ENCODE data around the gene RNF31. TPM values are rescaled to one million over a fixed set of nuclear protein-coding genes. Genes with fewer than 3 reads are reported as not detected.
A peak's percentile ranks its signal among the peaks of the same experiment; 100 is the strongest.

The RNF31 gene
- total RNA-seq, 1 donor from 2014 or later, result 80.4 TPM

DNA sequence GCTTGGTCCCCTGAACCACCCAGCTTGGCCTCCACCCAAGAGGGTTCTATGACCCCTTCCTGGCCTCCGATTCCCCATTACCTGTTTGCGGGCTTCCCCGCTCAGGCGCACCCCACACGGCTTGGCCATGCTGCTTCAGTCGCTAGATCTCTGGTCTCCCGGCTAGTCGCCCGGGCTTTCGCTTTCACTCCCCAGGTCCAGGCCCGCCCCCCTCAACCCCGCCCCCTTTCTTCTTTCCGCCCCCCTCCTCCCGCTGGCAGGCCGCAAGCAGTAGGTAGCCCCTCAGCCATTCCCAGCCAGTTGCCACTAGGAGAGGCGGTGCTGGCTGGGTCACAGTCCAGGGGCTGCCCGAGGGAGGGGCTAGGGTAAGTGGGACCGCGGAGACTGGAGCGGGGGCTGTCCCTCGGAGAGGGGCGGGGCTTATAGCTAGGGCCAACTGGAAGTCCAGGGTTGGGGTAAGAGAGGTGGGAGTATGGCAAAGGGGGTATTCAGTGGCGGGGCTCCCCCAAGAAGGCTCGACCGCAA lies 783 bp upstream of the RNF31 start, which contains the start of gene PSME2:
PSME2 (minus strand) TSS at position 158 of the 525 bp plus-strand sequence; CDS start at position 129, 29 bp downstream.
- peak; percentile 90 for DNase-seq (ENCODE audit: low spot score)
- Mint-ChIP-seq H3K36me3 (ENCODE audit: low read depth) (peaks cover 80% of the 10 kb centered on the region), H3K27ac (peak within 1 kb of the TSS; percentile 100), H3K9me3 (no peaks in the 10 kb centered on the region), H3K4me1 (ENCODE audit: low read depth) (peaks cover 47% of the 10 kb centered on the region), H3K27me3 (ENCODE audit: low read depth) (no peaks in the 10 kb centered on the region), H3K4me3 (ENCODE audit: low read depth) (peak within 1 kb of the TSS; percentile 100)
- intact Hi-C loops (cut with micrococcal nuclease), result loop anchor here (1.0 to 2.0 kb wide), 2 partner anchors 42 to 86 kb away; partner anchors contain the start of genes GMPR2, IPO4 and NEDD8

DNA sequence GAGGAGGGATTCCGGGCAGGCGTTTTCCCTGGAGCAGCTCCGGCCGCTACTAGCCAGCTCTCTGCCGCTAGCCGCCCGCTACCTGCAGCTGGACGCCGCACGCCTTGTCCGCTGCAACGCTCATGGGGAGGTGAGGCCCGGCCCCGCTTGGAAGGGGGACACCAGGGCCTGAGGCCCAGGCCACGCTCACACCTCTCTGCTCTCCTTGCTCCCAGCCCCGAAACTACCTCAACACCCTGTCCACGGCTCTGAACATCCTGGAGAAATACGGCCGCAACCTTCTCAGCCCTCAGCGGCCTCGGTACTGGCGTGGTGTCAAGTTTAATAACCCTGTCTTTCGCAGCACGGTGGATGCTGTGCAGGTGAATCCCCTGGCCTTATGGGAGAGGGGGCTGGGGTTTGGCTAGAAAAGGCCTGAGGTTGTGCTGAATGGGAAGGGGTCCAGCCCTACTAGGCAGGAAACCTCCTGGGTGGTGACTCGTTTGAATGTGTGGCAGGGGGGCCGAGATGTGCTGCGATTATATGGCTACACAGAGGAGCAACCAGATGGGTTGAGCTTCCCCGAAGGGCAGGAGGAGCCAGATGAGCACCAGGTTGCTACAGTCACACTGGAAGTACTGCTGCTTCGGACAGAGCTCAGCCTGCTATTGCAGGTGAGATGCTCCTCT lies 597 bp downstream of the RNF31 start:
- peaks cover 40% of the 10 kb centered on the region for H3K4me1 Mint-ChIP-seq (ENCODE audit: low read depth)
- no peaks in the 10 kb centered on the region for H3K27me3 Mint-ChIP-seq (ENCODE audit: low read depth)
- no peak for DNase-seq (ENCODE audit: low spot score)
- intact Hi-C loops (cut with micrococcal nuclease), result loop anchor here (1.0 to 2.0 kb wide), 4 partner anchors 12 to 41 kb away; partner anchors contain the start of genes DCAF11, IPO4, IRF9 and NRL
- H3K27ac Mint-ChIP-seq, result peak overlapping the region; percentile 69
- H3K9me3 Mint-ChIP-seq, result no peaks in the 10 kb centered on the region
- peak overlapping the region; percentile 100 for H3K4me3 Mint-ChIP-seq (ENCODE audit: low read depth)
- peaks cover 82% of the 10 kb centered on the region for H3K36me3 Mint-ChIP-seq (ENCODE audit: low read depth)

DNA sequence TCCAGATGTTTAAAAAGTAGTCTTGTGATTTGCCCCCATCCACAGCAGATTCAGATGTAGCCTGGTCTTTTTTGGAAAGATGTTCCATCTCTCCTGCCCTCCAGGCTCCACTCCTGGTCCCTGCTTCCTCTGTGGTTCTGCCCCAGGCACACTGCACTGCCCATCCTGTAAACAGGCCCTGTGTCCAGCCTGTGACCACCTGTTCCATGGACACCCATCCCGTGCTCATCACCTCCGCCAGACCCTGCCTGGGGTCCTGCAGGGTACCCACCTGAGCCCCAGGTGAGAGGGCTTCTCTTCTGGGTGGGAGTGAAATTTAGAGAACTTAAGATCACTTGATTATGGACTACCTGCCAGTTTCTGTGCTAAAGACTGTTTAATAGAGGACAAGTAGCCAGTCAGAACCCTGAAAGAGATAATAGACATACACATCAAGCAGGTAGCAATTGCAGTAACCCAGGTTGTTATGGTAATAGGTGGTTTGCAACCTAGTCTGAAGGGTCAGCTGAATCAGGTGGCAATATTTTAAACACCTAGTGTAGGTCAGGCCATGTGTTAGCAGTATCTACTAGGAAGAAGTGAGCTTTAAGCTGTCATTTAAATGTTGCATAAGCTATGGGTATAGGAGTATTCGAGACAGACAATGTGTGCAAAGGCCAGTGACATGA lies 2.1 kb downstream of the RNF31 start:
- no peaks in the 10 kb centered on the region for H3K27me3 Mint-ChIP-seq (ENCODE audit: low read depth)
- H3K4me1 Mint-ChIP-seq (ENCODE audit: low read depth), result peaks cover 30% of the 10 kb centered on the region
- intact Hi-C loops (cut with micrococcal nuclease), result no loop called here
- no peak overlapping the region for H3K27ac Mint-ChIP-seq
- H3K4me3 Mint-ChIP-seq (ENCODE audit: low read depth), result peak overlapping the region; percentile 100
- H3K9me3 Mint-ChIP-seq, result no peaks in the 10 kb centered on the region
- peaks cover 73% of the 10 kb centered on the region for H3K36me3 Mint-ChIP-seq (ENCODE audit: low read depth)
- DNase-seq (ENCODE audit: low spot score), result no peak

DNA sequence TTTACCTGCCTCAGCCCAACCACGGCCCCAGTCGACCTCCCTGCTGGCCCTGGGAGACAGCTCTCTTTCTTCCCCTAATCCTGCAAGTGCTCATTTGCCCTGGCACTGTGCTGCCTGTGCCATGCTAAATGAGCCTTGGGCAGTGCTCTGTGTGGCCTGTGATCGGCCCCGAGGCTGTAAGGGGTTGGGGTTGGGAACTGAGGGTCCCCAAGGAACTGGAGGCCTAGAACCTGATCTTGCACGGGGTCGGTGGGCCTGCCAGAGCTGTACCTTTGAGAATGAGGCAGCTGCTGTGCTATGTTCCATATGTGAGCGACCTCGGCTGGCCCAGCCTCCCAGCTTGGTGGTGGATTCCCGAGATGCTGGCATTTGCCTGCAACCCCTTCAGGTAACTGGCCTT lies 2.8 kb downstream of the RNF31 start:
- intact Hi-C loops (cut with micrococcal nuclease), result no loop called here
- Mint-ChIP-seq H3K27me3 (ENCODE audit: low read depth) (no peaks in the 10 kb centered on the region), H3K4me3 (ENCODE audit: low read depth) (no peak overlapping the region)

DNA sequence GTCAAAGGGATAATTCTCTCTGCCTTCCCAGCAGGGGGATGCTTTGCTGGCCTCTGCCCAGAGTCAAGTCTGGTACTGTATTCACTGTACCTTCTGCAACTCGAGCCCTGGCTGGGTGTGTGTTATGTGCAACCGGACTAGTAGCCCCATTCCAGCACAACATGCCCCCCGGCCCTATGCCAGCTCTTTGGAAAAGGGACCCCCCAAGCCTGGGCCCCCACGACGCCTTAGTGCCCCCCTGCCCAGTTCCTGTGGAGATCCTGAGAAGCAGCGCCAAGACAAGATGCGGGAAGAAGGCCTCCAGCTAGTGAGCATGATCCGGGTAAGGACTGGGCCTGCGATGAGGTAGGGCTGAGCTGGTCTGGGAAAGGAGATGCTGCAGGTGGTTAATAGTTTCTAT lies 3.3 kb downstream of the RNF31 start:
- Mint-ChIP-seq H3K36me3 (ENCODE audit: low read depth) (peaks cover 73% of the 10 kb centered on the region), H3K9me3 (no peaks in the 10 kb centered on the region), H3K4me1 (ENCODE audit: low read depth) (peaks cover 20% of the 10 kb centered on the region), H3K27ac (peak overlapping the region; percentile 28), H3K27me3 (ENCODE audit: low read depth) (no peaks in the 10 kb centered on the region), H3K4me3 (ENCODE audit: low read depth) (peak overlapping the region; percentile 33)
- intact Hi-C loops (cut with micrococcal nuclease), result no loop called here
- no peak for DNase-seq (ENCODE audit: low spot score)

More for the DNA sequence above, 2.8 kb downstream of the RNF31 start:
- no peaks in the 10 kb centered on the region for H3K9me3 Mint-ChIP-seq
- no peak for DNase-seq (ENCODE audit: low spot score)
- H3K4me1 Mint-ChIP-seq (ENCODE audit: low read depth), result peaks cover 24% of the 10 kb centered on the region
- H3K36me3 Mint-ChIP-seq (ENCODE audit: low read depth), result peaks cover 73% of the 10 kb centered on the region
- no peak overlapping the region for H3K27ac Mint-ChIP-seq

DNA sequence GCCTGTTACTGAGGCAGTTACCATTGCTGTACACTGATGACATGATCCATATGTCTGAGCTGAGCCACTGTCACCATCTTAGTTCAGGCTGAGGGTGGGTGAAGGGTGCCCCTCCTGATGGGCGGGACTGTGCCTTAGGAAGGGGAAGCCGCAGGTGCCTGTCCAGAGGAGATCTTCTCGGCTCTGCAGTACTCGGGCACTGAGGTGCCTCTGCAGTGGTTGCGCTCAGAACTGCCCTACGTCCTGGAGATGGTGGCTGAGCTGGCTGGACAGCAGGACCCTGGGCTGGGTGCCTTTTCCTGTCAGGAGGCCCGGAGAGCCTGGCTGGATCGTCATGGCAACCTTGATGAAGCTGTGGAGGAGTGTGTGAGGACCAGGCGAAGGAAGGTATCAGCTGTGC lies 3.7 kb downstream of the RNF31 start:
- no peak for DNase-seq (ENCODE audit: low spot score)
- H3K4me1 Mint-ChIP-seq (ENCODE audit: low read depth), result peaks cover 19% of the 10 kb centered on the region
- peaks cover 73% of the 10 kb centered on the region for H3K36me3 Mint-ChIP-seq (ENCODE audit: low read depth)
- intact Hi-C loops (cut with micrococcal nuclease), result no loop called here
- H3K27me3 Mint-ChIP-seq (ENCODE audit: low read depth), result no peaks in the 10 kb centered on the region
- H3K4me3 Mint-ChIP-seq (ENCODE audit: low read depth), result no peak overlapping the region
- no peak overlapping the region for H3K27ac Mint-ChIP-seq
- no peaks in the 10 kb centered on the region for H3K9me3 Mint-ChIP-seq

DNA sequence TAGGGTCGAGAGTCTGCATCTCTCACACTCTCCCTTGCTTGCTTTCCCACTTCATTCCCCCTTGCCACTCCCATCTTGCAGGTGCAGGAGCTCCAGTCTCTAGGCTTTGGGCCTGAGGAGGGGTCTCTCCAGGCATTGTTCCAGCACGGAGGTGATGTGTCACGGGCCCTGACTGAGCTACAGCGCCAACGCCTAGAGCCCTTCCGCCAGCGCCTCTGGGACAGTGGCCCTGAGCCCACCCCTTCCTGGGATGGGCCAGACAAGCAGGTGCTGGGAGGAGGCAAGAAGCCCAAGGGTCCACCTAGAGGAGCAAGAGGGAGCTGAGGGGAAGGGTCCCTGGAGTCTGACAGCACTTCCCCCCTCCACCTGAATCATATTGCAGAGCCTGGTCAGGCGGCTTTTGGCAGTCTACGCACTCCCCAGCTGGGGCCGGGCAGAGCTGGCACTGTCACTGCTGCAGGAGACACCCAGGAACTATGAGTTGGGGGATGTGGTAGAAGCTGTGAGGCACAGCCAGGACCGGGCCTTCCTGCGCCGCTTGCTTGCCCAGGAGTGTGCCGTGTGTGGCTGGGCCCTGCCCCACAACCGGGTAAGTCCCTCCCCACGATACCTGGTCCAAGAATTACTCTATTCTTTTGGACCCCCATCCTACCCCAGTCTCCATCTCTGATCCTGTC lies 4.2 kb downstream of the RNF31 start:
- intact Hi-C loops (cut with micrococcal nuclease), result no loop called here
- DNase-seq (ENCODE audit: low spot score), result no peak
- Mint-ChIP-seq H3K4me1 (ENCODE audit: low read depth) (peaks cover 19% of the 10 kb centered on the region), H3K27me3 (ENCODE audit: low read depth) (no peaks in the 10 kb centered on the region), H3K27ac (no peak overlapping the region), H3K36me3 (ENCODE audit: low read depth) (peaks cover 73% of the 10 kb centered on the region), H3K4me3 (ENCODE audit: low read depth) (no peak overlapping the region), H3K9me3 (no peaks in the 10 kb centered on the region)

DNA sequence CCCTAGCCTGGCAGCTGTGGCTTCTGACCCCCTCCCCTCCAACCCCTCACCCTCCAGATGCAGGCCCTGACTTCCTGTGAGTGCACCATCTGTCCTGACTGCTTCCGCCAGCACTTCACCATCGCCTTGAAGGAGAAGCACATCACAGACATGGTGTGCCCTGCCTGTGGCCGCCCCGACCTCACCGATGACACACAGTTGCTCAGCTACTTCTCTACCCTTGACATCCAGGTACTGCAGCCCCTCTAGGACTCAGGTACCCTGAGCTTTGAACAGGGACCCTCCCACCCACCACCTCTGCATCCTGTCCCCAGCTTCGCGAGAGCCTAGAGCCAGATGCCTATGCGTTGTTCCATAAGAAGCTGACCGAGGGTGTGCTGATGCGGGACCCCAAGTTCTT lies 7.8 kb downstream of the RNF31 start:
- H3K36me3 Mint-ChIP-seq (ENCODE audit: low read depth), result peaks cover 76% of the 10 kb centered on the region
- no peak overlapping the region for H3K4me3 Mint-ChIP-seq (ENCODE audit: low read depth)
- H3K27ac Mint-ChIP-seq, result no peak overlapping the region

DNA sequence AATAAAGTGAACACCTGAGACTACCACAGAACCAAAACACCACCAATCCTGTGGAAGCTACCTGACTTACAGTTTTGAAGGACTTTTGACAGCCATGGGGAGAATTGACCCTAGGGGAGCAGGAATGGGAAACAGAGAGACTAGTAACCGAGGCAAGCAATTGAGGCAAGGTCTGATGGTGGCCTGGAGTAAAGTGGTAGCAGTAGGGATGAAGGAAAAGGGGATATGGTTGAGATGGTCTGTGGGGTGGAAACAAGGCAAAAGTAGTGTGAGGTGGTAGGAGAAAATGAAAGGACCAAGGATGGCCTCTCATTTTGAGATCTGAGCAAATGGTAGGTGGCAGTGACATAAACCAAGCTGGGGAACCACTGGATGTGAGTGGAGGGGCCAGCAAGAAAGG lies 9.5 kb downstream of the RNF31 start:
- no peak for DNase-seq (ENCODE audit: low spot score)
- Mint-ChIP-seq H3K27ac (no peak overlapping the region), H3K36me3 (ENCODE audit: low read depth) (peaks cover 74% of the 10 kb centered on the region), H3K9me3 (no peaks in the 10 kb centered on the region), H3K4me3 (ENCODE audit: low read depth) (no peak overlapping the region), H3K27me3 (ENCODE audit: low read depth) (no peaks in the 10 kb centered on the region), H3K4me1 (ENCODE audit: low read depth) (peaks cover 16% of the 10 kb centered on the region)
- intact Hi-C loops (cut with micrococcal nuclease), result no loop called here

More for the DNA sequence above, 7.8 kb downstream of the RNF31 start:
- intact Hi-C loops (cut with micrococcal nuclease), result no loop called here
- DNase-seq (ENCODE audit: low spot score), result no peak
- Mint-ChIP-seq H3K4me1 (ENCODE audit: low read depth) (peaks cover 13% of the 10 kb centered on the region), H3K9me3 (no peaks in the 10 kb centered on the region), H3K27me3 (ENCODE audit: low read depth) (no peaks in the 10 kb centered on the region)

DNA sequence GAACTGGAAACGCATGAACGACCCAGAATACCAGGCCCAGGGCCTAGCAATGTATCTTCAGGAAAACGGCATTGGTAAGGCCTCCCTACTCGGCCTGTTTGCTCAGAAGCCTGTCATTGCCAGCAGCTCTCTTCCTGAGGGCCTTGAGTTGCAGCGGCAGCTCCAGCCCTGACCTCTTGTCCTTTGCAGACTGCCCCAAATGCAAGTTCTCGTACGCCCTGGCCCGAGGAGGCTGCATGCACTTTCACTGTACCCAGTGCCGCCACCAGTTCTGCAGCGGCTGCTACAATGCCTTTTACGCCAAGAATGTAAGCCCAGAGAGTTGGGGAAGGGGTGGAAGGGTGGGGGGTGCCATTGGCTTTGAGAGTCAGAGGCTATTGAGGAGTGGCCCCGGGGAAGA lies 10.0 kb downstream of the RNF31 start:
- Mint-ChIP-seq H3K36me3 (ENCODE audit: low read depth) (peaks cover 74% of the 10 kb centered on the region), H3K27me3 (ENCODE audit: low read depth) (no peaks in the 10 kb centered on the region), H3K27ac (no peak overlapping the region), H3K4me1 (ENCODE audit: low read depth) (peaks cover 21% of the 10 kb centered on the region), H3K4me3 (ENCODE audit: low read depth) (no peak overlapping the region), H3K9me3 (no peaks in the 10 kb centered on the region)
- intact Hi-C loops (cut with micrococcal nuclease), result no loop called here
- no peak for DNase-seq (ENCODE audit: low spot score)

DNA sequence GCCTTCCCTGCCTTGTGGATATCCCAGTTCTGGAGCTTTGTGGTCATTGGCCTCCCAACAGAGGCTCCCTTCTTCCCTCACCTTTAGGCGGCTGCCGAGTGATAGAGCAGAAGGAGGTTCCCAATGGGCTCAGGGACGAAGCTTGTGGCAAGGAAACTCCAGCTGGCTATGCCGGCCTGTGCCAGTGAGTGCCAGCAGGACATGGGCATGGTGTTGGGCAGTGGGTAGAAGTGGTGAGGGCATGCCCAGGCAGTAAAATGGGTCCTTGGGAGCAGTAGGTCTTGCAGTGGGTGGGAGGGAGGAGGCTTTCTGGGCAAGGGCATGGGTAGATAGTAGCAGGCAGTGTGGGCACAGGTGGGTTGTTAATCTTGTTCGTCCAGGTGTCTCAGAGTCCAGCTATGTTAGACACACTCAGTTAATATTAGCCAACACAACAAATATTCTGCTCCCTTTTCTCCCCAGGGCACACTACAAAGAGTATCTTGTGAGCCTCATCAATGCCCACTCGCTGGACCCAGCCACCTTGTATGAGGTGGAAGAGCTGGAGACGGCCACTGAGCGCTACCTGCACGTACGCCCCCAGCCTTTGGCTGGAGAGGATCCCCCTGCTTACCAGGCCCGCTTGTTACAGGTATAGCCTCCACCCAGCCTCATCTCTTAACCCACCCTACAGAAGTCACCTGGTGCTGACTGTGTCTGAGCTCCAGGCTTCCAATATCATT lies 12.6 kb downstream of the RNF31 start:
- no peak for DNase-seq (ENCODE audit: low spot score)
- peaks cover 86% of the 10 kb centered on the region for H3K36me3 Mint-ChIP-seq (ENCODE audit: low read depth)
- peak overlapping the region; percentile 97 for H3K27ac Mint-ChIP-seq
- intact Hi-C loops (cut with micrococcal nuclease), result loop anchor here (2.0 to 5.0 kb wide), 2 partner anchors 103 to 145 kb away; no protein-coding TSS in a partner anchor
- H3K9me3 Mint-ChIP-seq, result no peaks in the 10 kb centered on the region
- H3K4me1 Mint-ChIP-seq (ENCODE audit: low read depth), result peaks cover 35% of the 10 kb centered on the region
- H3K27me3 Mint-ChIP-seq (ENCODE audit: low read depth), result no peaks in the 10 kb centered on the region
- H3K4me3 Mint-ChIP-seq (ENCODE audit: low read depth), result no peak overlapping the region

DNA sequence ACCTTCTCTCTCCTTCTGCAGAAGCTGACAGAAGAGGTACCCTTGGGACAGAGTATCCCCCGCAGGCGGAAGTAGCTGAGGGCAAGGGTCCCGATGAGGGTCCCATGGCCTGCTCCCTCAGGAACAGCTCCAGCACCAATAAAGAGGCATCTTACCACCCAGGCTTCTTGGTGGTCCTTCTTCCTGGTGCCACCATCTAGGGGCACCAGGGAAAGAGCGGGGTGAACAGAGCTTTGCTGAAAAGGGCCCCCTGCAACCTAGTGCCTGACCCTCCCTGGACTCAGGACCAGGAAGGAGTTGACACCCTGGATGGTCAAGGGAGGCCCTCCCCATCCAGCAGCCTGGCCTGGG lies 13.2 kb downstream of the RNF31 start:
- Mint-ChIP-seq H3K36me3 (ENCODE audit: low read depth) (peaks cover 86% of the 10 kb centered on the region), H3K4me3 (ENCODE audit: low read depth) (peak overlapping the region; percentile 95), H3K4me1 (ENCODE audit: low read depth) (peaks cover 38% of the 10 kb centered on the region), H3K9me3 (no peaks in the 10 kb centered on the region), H3K27ac (peak overlapping the region; percentile 97), H3K27me3 (ENCODE audit: low read depth) (no peaks in the 10 kb centered on the region)
- intact Hi-C loops (cut with micrococcal nuclease), result loop anchor here (2.0 to 5.0 kb wide), 2 partner anchors 103 to 146 kb away; no protein-coding TSS in a partner anchor
- no peak for DNase-seq (ENCODE audit: low spot score)
